Erythroblast (primary cell): ENCODE data around the gene TRAPPC12.

ENCODE experiments used
- GATA1 ChIP-seq: IDR thresholded peaks from 2 replicates; pipeline ENCODE4 v1.6.1; 2011; ENCODE audit warnings: low read depth, mild to moderate bottlenecking, control low read depth, low read length, moderate library complexity
- POLR2A ChIP-seq: IDR thresholded peaks from 2 replicates; pipeline ENCODE4 v1.6.1; 2011; ENCODE audit warnings: mild to moderate bottlenecking, low read length

GRCh38 chr2:3434654-3435053 lies 55.2 kb downstream of the TRAPPC12 start:
- TF ChIP-seq POLR2A = no peak
- no peak for TF ChIP-seq GATA1
